DMS114 treated with DMSO at 0.1 percent for 48 hours (cell line): ENCODE measurements around the gene NPLOC4.

Experiments
- DNase-seq: peaks from one replicate; lab custom pipeline; 2025; ENCODE audit not compliant: unreplicated experiment; lab: John Stamatoyannopoulos, UW

The NPLOC4 gene

GRCh38 chr17:81520021-81520901 lies 116.7 kb downstream of the NPLOC4 start:
- no peak for DNase-seq

GRCh38 chr17:81519284-81520020 lies 117.5 kb downstream of the NPLOC4 start:
- DNase-seq: no peak

GRCh38 chr17:81518785-81519283 lies 118.1 kb downstream of the NPLOC4 start:
- DNase-seq: no peak

- DNase-seq: no peak
These were observed 118.7 kb downstream of the NPLOC4 start for GRCh38 chr17:81518113-81518784.

- no peak for DNase-seq
These were observed 119.4 kb downstream of the NPLOC4 start for GRCh38 chr17:81517339-81518112.

GRCh38 chr17:81517009-81517338 lies 119.9 kb downstream of the NPLOC4 start:
- DNase-seq: no peak

- DNase-seq: no peak
These were observed 120.5 kb downstream of the NPLOC4 start for GRCh38 chr17:81516439-81516838.

GRCh38 chr17:81515530-81516041 lies 121.3 kb downstream of the NPLOC4 start:
- DNase-seq: no peak

GRCh38 chr17:81514739-81515529 lies 122.0 kb downstream of the NPLOC4 start:
- DNase-seq: peak; percentile 45

- DNase-seq: no peak
These were observed 122.5 kb downstream of the NPLOC4 start for GRCh38 chr17:81514489-81514738.

GRCh38 chr17:81513753-81514488 lies 123.0 kb downstream of the NPLOC4 start:
- no peak for DNase-seq

- peak; percentile 24 for DNase-seq
These were observed 123.5 kb downstream of the NPLOC4 start for GRCh38 chr17:81513372-81513752.

GRCh38 chr17:81512562-81513371 lies 124.1 kb downstream of the NPLOC4 start, which contains the start of gene ACTG1:
Gene ACTG1 (minus strand): TSS chr17:81512799. CDS start chr17:81512354, 445 bp downstream.
- peak; percentile 63 for DNase-seq

GRCh38 chr17:81511804-81512561 lies 124.9 kb downstream of the NPLOC4 start:
- no peak for DNase-seq

GRCh38 chr17:81511554-81511803 lies 125.4 kb downstream of the NPLOC4 start:
- DNase-seq: no peak

- no peak for DNase-seq
These were observed 125.9 kb downstream of the NPLOC4 start for GRCh38 chr17:81510785-81511553.
